ENCODE results near the gene TTBK2.

The TTBK2 gene

DNA sequence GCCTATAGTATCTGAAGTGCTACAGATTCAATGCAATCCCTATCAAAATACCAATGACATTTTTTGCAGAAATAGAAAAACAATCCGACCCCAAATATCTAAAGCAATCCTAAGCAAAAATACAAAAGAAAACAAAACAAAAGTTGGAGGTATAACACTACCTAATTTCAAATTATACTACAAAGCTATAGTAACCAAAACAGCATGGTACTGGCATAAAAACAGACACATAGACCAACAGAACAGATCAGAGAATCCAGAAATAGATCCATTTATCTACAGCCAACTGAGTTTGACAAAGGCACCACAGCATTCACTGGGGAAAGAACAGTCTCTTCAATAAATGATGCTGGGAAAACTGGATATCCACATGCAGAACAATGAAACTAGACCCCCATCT lies 159.8 kb downstream of the TTBK2 start:
- Histone ChIP-seq H3K4me3 (ENCODE audit: low read depth, low read length) (no peak overlapping the region), H3K9me3 (ENCODE audit: severe bottlenecking) (peaks cover 11% of the 10 kb centered on the region), H3K27me3 (ENCODE audit: insufficient read depth, low read depth, severe bottlenecking) (no peaks in the 10 kb centered on the region), H3K27ac (no peak overlapping the region), H3K36me3 (no peaks in the 10 kb centered on the region)
- TF ChIP-seq, protein P1, sequence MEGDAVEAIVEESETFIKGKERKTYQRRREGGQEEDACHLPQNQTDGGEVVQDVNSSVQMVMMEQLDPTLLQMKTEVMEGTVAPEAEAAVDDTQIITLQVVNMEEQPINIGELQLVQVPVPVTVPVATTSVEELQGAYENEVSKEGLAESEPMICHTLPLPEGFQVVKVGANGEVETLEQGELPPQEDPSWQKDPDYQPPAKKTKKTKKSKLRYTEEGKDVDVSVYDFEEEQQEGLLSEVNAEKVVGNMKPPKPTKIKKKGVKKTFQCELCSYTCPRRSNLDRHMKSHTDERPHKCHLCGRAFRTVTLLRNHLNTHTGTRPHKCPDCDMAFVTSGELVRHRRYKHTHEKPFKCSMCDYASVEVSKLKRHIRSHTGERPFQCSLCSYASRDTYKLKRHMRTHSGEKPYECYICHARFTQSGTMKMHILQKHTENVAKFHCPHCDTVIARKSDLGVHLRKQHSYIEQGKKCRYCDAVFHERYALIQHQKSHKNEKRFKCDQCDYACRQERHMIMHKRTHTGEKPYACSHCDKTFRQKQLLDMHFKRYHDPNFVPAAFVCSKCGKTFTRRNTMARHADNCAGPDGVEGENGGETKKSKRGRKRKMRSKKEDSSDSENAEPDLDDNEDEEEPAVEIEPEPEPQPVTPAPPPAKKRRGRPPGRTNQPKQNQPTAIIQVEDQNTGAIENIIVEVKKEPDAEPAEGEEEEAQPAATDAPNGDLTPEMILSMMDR (IDR thresholded peaks at IDR 0.05; ENCODE audit: low read depth, low read length) = no peak
- DNase-seq = no peak

DNA sequence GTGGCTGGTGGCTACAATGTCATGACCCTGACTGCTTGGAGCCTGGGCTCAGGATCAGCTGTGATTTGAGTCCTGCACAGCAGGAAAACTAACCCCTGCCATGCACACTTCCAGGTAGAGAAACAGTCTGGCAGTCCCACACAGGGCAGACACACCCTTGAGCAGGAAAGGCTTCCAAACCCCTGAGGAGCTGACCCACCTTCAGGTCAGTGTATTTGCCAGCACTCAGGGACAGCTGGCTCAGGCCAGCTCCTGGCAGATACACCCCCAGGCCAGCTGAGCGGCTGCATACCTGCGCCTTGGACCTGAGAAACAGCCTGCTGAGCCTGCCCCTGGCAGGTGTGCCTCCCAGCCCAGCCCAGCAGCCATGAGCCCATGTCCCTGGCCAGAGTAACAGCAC lies 161.5 kb downstream of the TTBK2 start:
- no peaks in the 10 kb centered on the region for H3K27me3 ChIP-seq (ENCODE audit: insufficient read depth, low read depth, severe bottlenecking)
- DNase-seq = no peak
- TF ChIP-seq, protein P1 (IDR thresholded peaks at IDR 0.05; ENCODE audit: low read depth, low read length) = no peak
- no peak overlapping the region for H3K4me3 ChIP-seq (ENCODE audit: low read depth, low read length)
- no peak overlapping the region for H3K27ac ChIP-seq
- no peaks in the 10 kb centered on the region for H3K36me3 ChIP-seq
- H3K9me3 ChIP-seq (ENCODE audit: severe bottlenecking) = peaks cover 11% of the 10 kb centered on the region

DNA sequence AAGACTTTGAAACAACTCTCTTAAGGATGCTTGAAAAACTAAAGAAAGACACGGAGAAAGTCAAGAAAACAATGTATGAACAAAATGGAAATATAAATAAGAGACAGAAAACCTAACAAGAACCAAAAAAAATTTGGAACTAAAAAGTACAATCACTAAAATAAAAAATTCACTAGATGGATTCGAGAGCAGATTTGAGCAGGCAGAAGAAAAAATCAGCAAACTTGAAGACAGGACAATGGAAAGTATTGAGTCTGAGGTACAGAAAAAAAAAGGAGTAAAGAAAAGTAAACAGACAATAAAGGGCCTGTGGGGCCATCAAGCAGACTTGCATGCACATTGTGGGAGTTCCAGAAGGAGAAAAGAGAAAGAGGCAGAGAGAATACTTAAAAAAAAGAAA lies 170.3 kb downstream of the TTBK2 start:
- Histone ChIP-seq H3K27me3 (ENCODE audit: insufficient read depth, low read depth, severe bottlenecking) (no peaks in the 10 kb centered on the region), H3K9me3 (ENCODE audit: severe bottlenecking) (peaks cover 2% of the 10 kb centered on the region), H3K4me3 (ENCODE audit: low read depth, low read length) (no peak overlapping the region), H3K36me3 (peaks cover 2% of the 10 kb centered on the region; the same call in 1 of the 2 replicates), H3K27ac (no peak overlapping the region)
- TF ChIP-seq, protein P1 (IDR thresholded peaks at IDR 0.05; ENCODE audit: low read depth, low read length) = no peak
- DNase-seq = no peak

DNA sequence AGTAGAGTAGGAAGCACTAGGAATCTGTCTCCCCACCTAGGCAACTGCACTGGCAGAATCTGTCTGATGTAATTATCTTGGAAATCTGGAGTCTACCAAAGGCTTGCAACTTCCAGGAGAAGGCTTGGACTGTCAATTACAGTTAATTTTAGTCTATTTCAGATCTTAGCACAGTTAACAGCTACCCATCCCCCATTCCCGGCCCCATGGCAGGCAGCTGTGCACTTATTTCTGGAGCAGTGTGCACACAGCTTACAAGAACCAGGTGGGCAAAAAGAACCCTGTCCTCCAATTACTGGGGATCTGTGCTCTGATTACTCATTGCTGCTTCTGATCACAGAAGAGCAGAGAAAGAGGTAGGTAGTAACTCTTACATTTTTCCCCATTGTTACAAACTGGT lies 171.3 kb downstream of the TTBK2 start:
- Histone ChIP-seq H3K9me3 (ENCODE audit: severe bottlenecking) (peaks cover 2% of the 10 kb centered on the region), H3K27me3 (ENCODE audit: insufficient read depth, low read depth, severe bottlenecking) (no peaks in the 10 kb centered on the region), H3K4me3 (ENCODE audit: low read depth, low read length) (no peak overlapping the region), H3K36me3 (peaks cover 2% of the 10 kb centered on the region; the same call in 1 of the 2 replicates), H3K27ac (no peak overlapping the region; the same call in 1 of the 2 replicates)
- TF ChIP-seq, protein P1 (IDR thresholded peaks at IDR 0.05; ENCODE audit: low read depth, low read length) = no peak
- no peak for DNase-seq

DNA sequence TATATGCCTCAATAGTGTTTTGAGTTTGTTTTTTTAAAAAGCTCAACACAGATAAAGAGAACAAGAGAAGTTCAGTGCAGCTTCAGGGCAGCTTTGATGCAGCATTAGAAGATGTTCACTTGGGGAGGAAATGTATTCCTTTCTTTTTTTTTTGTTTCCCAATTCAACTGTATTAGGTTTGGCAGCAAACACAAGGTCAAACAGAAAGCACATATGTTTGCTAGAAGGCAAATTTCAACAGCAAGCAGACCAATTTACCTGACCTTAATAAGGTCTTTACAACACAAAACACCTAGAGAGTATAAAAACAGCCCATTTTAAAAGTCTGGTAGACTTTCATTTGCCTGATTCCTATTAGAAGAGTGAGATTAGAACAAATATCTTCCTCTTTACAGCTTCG lies 176.4 kb downstream of the TTBK2 start:
- TF ChIP-seq, protein P1 (IDR thresholded peaks at IDR 0.05; ENCODE audit: low read depth, low read length) = no peak
- H3K27ac ChIP-seq = no peak overlapping the region
- H3K9me3 ChIP-seq (ENCODE audit: severe bottlenecking) = no peaks in the 10 kb centered on the region
- H3K4me3 ChIP-seq (ENCODE audit: low read depth, low read length) = no peak overlapping the region
- H3K36me3 ChIP-seq = 0 out of 2 replicates have a peak, but pooled peaks cover 2% of the 10 kb centered on the region
- no peak for DNase-seq
- no peaks in the 10 kb centered on the region for H3K27me3 ChIP-seq (ENCODE audit: insufficient read depth, low read depth, severe bottlenecking)

DNA sequence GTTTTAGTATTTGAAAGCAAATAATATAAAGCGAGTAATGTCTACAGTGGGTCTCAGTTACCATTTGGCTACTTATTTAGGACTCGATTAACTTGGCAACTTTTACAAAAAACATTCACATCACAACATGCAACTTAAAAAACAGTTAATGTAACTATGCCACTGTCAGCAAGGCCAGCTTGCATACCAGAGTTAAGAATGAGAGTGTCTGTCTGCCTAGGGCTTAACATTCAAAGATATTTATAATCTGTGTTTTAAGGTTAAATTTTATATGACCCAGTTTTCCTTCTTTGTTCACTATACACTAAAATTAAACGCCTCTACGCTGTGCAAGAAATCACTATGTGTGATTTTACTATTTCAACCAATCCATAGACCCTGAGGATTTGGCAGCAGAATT lies 178.4 kb downstream of the TTBK2 start:
- TF ChIP-seq, protein P1 (IDR thresholded peaks at IDR 0.05; ENCODE audit: low read depth, low read length) = no peak
- H3K36me3 ChIP-seq = 0 out of 2 replicates have a peak, but pooled peaks cover 2% of the 10 kb centered on the region
- no peak overlapping the region for H3K27ac ChIP-seq
- DNase-seq = no peak
- no peaks in the 10 kb centered on the region for H3K27me3 ChIP-seq (ENCODE audit: insufficient read depth, low read depth, severe bottlenecking)
- no peak overlapping the region for H3K4me3 ChIP-seq (ENCODE audit: low read depth, low read length)
- no peaks in the 10 kb centered on the region for H3K9me3 ChIP-seq (ENCODE audit: severe bottlenecking)

Data from WERI-Rb-1 (cell line).